ENCODE data around the gene DDX6.
"Not testable (repeated sequence)": the region's sequence is repeated elsewhere in the genome, so short reads cannot be mapped to it uniquely, and the experiment has no call there.

DNA sequence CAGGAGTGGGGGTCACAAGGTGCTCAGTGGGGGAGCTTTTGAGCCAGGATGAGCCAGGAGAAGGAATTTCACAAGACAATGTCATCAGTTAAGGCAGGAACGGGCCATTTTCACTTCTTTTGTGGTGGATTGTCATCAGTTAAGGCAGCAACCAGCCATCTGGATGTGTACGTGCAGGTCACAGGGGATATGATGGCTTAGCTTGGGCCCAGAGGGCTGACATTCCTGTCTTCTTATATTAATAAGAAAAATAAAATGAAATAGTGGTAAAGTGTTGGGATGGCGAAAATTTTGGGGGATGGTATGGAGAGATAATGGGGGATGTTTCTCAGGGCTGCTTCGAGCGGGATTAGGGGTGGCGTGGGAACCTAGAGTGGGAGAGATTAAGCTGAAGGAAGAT is 73.7 kb downstream of the DDX6 start:
- TF ChIP-seq, protein P1, sequence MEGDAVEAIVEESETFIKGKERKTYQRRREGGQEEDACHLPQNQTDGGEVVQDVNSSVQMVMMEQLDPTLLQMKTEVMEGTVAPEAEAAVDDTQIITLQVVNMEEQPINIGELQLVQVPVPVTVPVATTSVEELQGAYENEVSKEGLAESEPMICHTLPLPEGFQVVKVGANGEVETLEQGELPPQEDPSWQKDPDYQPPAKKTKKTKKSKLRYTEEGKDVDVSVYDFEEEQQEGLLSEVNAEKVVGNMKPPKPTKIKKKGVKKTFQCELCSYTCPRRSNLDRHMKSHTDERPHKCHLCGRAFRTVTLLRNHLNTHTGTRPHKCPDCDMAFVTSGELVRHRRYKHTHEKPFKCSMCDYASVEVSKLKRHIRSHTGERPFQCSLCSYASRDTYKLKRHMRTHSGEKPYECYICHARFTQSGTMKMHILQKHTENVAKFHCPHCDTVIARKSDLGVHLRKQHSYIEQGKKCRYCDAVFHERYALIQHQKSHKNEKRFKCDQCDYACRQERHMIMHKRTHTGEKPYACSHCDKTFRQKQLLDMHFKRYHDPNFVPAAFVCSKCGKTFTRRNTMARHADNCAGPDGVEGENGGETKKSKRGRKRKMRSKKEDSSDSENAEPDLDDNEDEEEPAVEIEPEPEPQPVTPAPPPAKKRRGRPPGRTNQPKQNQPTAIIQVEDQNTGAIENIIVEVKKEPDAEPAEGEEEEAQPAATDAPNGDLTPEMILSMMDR (IDR thresholded peaks at IDR 0.05): not testable (repeated sequence)
- TF ChIP-seq POLR2AphosphoS5 (IDR thresholded peaks at IDR 0.05; ENCODE audit: low read depth, low read length); REST (IDR thresholded peaks at IDR 0.05; ENCODE audit: low read depth, low read length); GABPA (IDR thresholded peaks at IDR 0.05; ENCODE audit: low read depth); EZH2phosphoT487 (IDR thresholded peaks at IDR 0.05; ENCODE audit: borderline replicate concordance, low read depth); CHD2 (IDR thresholded peaks at IDR 0.05; ENCODE audit: low read length, partially characterized antibody): not testable (repeated sequence)
- TF ChIP-seq, protein P2, sequence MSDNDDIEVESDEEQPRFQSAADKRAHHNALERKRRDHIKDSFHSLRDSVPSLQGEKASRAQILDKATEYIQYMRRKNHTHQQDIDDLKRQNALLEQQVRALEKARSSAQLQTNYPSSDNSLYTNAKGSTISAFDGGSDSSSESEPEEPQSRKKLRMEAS (IDR thresholded peaks at IDR 0.05; ENCODE audit: low read depth): not testable (repeated sequence)
